Activated gamma-delta T cell treated with anti-CD3 and anti-CD28 coated beads, Interleukin-2, amount 50 U/mL, for 16 hours (primary cell): ENCODE measurements around the gene PCK1.

ENCODE experiments used
- DNase-seq: peaks from one replicate; pipeline ENCODE4 v3.0.0-alpha.2; 2020; ENCODE audit warnings: low read depth

The PCK1 gene

DNA sequence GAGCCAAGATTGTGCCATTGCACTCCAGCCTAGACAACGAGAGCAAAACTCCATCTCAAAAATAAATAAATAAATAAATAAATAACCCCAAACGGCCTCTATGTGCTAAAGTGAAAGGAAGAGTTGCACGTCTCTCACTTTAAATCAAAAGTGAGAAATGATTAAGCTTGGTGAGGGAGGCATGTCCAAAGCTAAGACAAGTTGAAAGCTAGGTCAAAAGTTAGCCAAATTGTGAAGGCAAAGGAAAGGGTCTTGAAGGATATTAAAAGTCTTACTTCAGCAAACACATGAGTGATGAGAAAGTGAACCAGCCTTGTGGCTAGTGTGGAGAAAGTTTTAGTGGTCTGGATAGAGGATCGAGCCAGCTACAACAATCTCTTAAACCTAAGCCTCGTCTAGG lies 45.0 kb downstream of the PCK1 start:
- no peak for DNase-seq

DNA sequence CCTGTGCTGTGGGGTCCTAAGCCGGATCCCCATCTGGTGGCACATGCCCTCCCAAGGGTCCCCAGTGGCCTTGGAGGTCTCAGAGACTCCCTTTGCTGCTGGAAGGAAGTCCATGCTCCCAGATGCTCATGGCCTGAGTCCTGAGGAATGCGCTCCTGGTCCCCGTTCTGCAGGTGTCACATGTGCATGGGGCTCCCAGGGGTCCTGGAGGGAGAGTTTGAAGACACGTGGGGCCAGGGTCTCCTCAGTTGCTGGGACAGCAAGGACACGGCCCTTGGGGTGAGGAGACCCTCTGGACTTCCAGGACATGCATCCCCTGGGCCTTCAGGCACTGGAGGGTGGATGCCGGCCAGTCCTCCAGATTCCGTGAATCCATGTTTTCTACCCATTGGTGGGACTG lies 47.6 kb downstream of the PCK1 start:
- DNase-seq: no peak

DNA sequence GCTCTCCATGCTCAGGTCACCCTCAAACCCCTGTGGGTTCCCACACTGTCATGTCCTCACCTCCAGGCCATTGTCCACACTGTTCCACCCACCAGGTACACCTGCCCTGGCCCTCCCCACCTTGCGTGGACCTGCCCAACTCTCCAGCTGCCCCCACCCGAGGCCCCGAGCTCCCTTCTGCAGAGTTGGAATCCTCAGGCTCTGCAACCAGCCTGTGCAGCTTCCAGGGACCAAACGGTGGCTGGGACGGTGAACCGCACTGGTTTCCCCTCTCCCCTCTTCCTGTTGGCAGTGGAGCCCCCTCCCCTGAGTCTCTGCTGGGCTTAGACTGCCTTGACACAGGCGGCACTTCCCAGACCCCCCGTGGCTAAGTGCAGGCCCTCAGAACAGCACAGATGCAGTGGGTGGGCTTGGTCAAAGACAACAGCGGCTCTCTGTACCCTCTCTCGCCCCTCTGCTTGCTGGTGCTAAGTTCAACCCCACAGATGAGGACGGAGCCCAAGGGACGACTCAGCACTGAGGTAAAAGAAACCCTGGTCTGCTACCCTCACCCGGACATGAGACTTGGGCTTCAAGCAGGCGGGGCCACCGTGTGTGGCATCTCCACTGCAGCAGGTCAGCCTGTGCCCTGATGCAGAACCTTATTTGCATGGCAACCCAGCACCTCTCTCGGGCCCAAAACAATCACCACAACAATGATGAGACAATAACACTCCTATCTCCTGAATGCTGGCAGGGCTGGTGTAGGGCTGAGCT lies 48.4 kb downstream of the PCK1 start:
- no peak for DNase-seq

DNA sequence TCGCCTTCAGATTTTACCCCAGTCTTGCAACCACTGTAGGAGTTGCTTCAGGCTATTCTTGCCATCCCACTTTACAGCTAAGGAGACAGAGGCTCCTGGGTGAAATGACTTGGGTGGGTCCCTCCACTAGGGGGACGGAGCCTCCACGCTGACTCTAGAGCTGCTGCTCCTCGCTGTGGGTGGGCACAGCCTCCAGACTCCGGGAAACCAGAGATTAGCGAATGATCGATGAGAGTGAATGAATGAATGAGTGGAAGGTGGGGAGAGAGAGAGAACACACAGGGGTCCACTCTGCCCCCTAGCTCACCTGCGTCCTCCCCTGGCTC lies 48.9 kb downstream of the PCK1 start:
- DNase-seq: no peak

DNA sequence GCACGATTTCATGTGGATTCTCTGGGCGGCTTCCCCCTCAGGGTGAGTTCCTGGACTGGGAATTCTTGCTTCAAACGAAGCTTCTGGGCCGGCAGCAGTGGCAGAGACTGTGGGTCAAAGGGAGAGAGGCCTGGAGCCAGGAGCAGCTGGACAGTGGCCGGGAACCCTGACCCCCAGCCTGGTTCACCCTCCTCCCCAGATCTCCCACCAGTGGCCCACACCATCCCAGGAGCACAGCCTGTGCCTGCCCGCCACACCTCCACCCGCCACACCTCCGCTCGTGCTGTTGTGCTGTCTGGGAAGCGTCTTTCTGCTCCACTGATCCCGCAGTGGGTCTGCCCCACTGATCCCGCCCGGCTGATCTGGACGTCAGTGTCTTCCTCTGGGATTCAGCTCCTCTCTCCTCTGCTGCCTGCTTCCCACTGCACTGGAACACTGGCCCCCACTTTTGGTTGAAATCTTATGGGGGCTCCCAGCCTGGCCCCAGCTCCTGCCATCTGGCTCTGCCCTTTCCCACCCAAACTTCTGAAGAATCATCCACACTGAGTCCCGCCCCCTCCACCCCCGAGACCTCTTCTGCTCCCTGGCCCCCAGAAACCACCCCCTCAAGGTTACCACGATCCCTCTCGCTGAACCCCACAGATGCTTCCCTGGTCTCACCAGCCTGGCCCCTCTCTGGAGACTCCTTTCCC lies 49.5 kb downstream of the PCK1 start:
- no peak for DNase-seq

DNA sequence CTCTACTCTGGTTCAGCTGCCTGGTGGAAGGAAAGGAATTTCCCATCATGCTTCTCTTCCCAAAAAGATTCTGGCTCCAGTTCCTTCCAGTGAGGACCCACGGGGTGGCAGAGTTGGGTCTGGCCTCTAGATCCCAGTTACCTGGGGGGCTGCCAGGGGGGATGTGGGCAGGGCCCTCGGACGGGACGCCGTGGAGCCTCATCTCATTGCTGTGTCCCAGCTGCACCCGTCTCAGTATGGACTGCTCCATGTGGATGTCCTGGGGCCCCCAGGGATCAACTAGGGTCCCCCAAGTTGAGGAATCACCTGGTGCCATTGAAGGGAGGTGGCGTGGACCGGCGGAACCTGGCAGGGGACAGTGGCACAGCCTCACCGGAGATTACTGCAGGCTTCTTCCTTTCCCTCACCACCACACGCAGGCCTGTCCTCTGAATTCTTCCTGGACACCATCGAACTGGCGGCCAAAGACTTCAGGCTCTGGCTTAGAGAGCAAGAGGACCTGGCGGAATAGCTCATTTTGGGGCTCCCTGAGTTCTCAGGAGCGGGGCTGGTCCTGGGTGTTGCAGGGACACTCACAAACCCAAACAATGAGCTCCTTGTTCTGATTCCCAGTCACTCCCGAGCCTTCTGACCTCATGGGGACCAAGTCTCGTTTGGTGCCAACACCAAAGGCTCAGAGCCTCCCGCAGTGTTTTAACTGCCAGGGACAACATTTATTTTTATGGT lies 50.8 kb downstream of the PCK1 start:
- no peak for DNase-seq

DNA sequence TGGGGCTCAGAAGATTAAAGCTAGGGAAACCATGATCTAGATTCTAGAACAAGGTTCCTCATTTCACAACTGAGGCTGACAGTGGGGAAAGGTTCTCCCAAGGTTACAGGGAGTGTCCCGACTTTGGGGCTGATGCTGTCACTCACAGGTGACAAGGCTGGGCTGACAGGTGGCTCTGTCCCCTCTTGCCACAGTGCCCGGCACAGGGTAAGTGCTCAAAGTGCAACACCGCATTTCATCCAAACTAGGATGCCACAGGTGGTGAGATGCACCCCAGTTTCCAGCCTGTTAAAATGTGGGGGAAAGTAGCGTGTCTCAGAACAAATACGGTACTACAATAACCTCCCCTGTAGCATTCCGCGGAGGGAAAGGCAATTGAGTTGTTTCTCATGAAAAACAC lies 51.5 kb downstream of the PCK1 start:
- DNase-seq: no peak

DNA sequence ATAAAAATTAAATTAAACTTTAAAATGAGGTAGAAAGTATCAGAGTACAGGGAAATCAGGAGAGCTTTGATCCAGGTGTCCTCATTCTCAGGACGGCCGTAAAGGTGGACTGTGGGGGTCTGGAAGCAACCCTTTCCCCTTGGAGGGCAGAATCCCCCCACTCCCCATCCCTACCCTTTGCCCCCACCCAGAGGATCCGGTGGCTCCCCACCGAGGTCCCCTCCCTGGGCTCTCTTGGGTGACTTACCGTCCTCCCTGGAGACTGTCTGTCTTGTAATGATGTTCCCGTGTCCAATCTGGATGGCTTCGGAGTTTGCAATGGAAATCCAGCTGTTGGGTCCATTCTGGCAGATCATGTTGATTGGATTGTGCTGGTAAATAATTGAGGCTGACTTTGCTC lies 52.0 kb downstream of the PCK1 start:
- DNase-seq: no peak

DNA sequence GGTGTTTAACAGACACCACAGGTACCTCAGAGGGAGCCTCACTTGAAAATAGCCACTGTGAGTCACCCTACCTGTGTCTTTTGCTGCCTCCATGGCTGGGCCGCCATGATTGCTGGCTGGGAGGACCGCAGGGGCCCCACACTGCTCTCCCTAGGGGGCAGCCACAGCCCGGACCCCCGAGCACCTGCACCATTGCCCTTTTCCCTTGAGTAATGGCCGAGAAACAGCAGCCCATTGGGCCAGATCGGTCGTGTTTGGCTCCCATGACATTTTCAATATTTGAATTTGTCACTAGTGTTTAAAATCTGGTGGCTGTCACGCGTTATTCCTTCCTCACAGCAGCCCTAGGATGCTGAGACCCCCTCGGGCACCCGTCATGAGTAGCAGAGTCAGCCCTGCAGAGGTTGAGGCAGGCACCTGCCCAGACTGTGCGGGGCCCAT lies 52.6 kb downstream of the PCK1 start:
- DNase-seq: no peak

DNA sequence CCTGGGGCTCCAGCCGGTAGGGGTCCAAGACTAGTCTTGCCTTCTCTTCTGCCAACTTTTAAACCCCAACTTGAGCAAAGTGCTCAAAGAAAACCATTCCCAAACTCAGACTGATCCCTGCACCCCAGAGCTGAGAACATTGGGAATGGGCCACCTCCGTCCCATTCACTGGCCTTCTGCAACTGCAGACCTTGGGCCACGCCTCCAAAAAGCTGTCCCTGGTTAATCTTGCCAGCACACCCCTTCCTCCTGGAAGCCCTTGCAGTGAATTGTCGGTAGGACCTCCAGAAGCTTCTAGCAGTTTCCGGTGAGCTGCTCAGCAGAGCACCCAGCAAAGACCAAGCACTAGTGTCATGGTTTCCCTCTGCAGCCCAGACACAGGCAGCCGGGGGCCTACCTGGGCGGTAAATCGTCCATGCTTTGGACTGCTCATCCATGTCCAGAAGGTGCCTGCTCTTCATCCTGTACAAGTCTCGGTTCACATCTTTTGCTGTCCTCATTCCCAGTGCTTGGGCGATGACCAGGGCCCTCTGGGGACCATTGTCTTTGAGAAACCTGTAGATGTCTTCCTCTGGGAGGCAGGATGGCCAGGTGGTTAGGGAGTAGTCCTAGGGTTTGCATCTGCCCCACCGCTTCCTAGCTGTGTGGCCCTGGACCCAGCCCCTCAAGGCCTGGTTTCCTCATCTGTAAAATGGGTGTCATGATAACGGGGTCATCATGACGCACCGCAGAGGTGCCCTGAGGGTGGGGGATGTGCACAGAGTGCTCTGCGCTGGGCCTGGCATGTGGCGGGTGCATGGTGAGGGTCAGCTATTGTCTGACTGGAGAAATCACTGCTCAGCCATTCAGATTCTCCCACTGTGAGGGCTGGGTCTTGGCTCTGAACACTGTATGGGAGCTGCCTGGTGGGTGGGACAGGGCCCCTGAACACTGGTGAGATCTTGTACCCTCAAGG lies 53.9 kb downstream of the PCK1 start:
- no peak for DNase-seq

DNA sequence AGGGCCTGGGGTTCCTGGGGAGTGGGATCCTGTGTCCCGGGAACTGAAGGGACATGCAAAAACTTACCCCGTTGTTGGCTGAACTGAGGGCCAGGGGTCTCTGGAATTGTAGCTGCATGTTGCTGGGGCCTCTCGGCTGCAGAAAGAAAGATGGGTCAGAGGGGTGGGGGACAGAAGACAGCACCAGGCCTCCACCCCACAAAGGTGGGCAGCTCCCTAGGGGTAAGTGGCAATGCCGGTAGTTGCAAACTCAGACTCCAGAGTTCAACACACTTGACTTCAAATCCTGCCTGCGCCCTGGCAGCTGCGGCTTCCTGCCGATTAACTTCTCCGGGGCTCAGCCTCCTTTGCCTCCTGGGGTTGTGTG lies 54.5 kb downstream of the PCK1 start:
- no peak for DNase-seq

DNA sequence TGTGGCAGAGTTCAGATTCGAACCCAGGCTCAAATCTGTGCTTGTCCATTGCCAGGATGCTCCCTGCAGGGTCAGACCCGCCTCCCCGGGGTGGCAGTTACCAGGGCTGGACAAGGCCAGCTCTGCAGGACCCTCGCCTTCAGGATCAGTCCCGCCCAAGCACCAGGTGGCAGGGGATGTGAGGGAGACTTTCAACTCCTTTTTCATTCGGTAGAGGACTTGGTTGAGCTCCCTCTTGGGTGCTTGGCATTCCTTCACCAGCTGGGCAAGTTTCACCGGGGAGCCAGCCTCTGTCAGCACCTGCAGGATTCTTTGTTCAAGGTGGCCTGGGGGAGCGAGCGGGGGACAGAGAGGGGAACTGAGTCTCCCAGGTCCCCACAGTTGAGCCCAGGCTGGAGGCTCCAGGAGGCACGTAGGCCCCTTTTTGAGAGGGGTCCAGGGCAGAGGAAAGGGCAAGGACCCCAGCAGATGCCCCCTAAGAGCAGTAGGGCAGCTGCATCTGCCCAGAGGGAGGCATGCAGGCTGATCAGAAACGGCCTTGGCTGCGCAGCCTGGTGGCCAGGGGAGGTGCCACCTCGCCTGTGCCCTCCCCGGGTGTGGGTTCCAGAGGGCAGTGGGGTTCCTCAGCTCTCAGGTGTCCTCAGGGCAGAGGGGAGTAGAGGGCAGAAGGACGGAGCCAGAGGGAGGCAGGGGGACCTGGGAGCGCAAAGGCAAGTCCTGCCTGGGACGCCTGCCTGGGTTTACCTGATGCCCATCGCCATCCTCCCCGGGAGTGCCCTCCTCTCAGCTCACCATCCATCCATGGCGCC lies 55.4 kb downstream of the PCK1 start:
- no peak for DNase-seq

DNA sequence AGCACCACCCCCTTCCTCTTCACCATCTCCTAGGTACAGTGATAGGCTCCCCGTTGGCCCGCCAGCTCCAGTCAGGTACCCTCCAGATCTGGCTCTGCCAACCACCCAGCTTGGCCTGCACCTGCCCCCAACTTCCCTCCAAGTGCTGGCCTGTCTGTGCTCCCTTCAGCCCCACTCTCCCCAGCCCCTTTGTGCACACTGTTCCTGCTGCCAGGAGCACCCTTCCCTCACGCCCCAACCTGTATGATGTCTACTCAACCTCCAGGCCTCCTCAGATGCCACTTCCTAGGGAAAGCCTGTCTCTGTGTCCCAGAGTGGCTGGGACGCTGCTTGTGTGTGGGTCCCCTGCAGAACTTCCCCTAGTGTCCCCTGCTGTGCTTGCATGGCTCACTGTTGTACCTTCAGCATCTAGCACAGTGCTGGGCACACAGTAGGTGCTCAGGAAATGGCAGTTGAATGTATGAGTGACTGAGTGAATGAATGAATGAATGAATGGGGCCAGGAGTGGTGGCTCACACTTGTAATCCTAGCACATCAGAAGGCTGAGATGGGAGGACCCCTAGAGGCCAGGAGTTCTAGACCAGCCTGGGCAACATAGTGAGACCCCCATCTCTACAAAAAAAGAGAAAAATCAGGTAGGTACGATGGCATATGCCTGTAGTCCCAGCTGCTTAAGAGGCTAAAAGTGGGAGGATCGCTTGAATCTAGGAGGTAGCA lies 56.3 kb downstream of the PCK1 start:
- DNase-seq: no peak
